Raji (cell line): Measurements from ENCODE around the gene AIF1.

Source experiments
- POLR2A ChIP-seq: IDR thresholded peaks from 2 replicates; pipeline ENCODE4 v1.6.1; 2011; ENCODE audit warnings: low read depth, low read length, control low read depth; ENCODE audit not compliant: insufficient read depth

AIF1 gene

GRCh38 chr6:31592396-31592771 lies 22.6 kb upstream of the AIF1 start:
- no peak for TF ChIP-seq POLR2A

GRCh38 chr6:31597006-31597405 lies 18.0 kb upstream of the AIF1 start:
- TF ChIP-seq POLR2A: no peak

GRCh38 chr6:31607317-31607716 lies 7.7 kb upstream of the AIF1 start:
- TF ChIP-seq POLR2A: no peak

GRCh38 chr6:31609519-31610406 lies 5.3 kb upstream of the AIF1 start:
- no peak for TF ChIP-seq POLR2A

GRCh38 chr6:31610968-31611367 lies 4.1 kb upstream of the AIF1 start:
- TF ChIP-seq POLR2A: no peak

GRCh38 chr6:31614075-31614619 lies 887 bp upstream of the AIF1 start:
- TF ChIP-seq POLR2A: no peak

GRCh38 chr6:31615748-31616147 lies 714 bp downstream of the AIF1 start:
- no peak for TF ChIP-seq POLR2A

GRCh38 chr6:31617010-31617409 lies 2.0 kb downstream of the AIF1 start:
- TF ChIP-seq POLR2A: no peak

- TF ChIP-seq POLR2A: peak; percentile 83
These were observed 5.0 kb downstream of the AIF1 start for GRCh38 chr6:31619805-31620585.

- TF ChIP-seq POLR2A: no peak
These were observed 5.7 kb downstream of the AIF1 start, which contains the start of gene PRRC2A for GRCh38 chr6:31620586-31621319. Gene PRRC2A (plus strand): TSS chr6:31620715. CDS start chr6:31622790, 2,075 bp downstream.

- TF ChIP-seq POLR2A: no peak
These were observed 6.4 kb downstream of the AIF1 start for GRCh38 chr6:31621320-31621939.

GRCh38 chr6:31621991-31622390 lies 7.0 kb downstream of the AIF1 start:
- no peak for TF ChIP-seq POLR2A

GRCh38 chr6:31622684-31623091 lies 7.7 kb downstream of the AIF1 start:
- no peak for TF ChIP-seq POLR2A

- TF ChIP-seq POLR2A: no peak
These were observed 9.0 kb downstream of the AIF1 start for GRCh38 chr6:31624070-31624469.

- no peak for TF ChIP-seq POLR2A
These were observed 11.9 kb downstream of the AIF1 start for GRCh38 chr6:31626952-31627351.
